TTC549 (cell line): ENCODE data around the gene RBM17.
"Not testable (repeated sequence)": the region's sequence is repeated elsewhere in the genome, so short reads cannot be mapped to it uniquely, and the experiment has no call there.

ENCODE experiments used
- FAIRE-seq: peaks from 2 replicates; lab custom pipeline; 2012; peaks lifted over from hg19 to GRCh38; lab: Jason Lieb, UNC

Gene RBM17

GRCh38 chr10:6112893-6113292 is 24.1 kb downstream of the RBM17 start:
- no peak for FAIRE-seq

GRCh38 chr10:6114299-6114698 is 25.5 kb downstream of the RBM17 start:
- FAIRE-seq = no peak

GRCh38 chr10:6114805-6115341 is 26.0 kb downstream of the RBM17 start:
- no peak for FAIRE-seq

GRCh38 chr10:6115411-6115810 is 26.6 kb downstream of the RBM17 start:
- no peak for FAIRE-seq

GRCh38 chr10:6115824-6116350 is 27.1 kb downstream of the RBM17 start:
- no peak for FAIRE-seq

GRCh38 chr10:6116806-6117205 is 28.0 kb downstream of the RBM17 start:
- no peak for FAIRE-seq

- no peak for FAIRE-seq
Measured at GRCh38 chr10:6117711-6118110, 28.9 kb downstream of the RBM17 start.

GRCh38 chr10:6119423-6119822 is 30.6 kb downstream of the RBM17 start:
- no peak for FAIRE-seq

- FAIRE-seq = no peak
Measured at GRCh38 chr10:6119962-6120361, 31.1 kb downstream of the RBM17 start.

GRCh38 chr10:6120691-6121090 is 31.9 kb downstream of the RBM17 start:
- FAIRE-seq = no peak

- no peak for FAIRE-seq
Measured at GRCh38 chr10:6121146-6121545, 32.3 kb downstream of the RBM17 start.

- no peak for FAIRE-seq
Measured at GRCh38 chr10:6123532-6123931, 34.7 kb downstream of the RBM17 start.

GRCh38 chr10:6124666-6125065 is 35.8 kb downstream of the RBM17 start:
- no peak for FAIRE-seq

- FAIRE-seq = not testable (repeated sequence)
Measured at GRCh38 chr10:6127461-6127860, 38.6 kb downstream of the RBM17 start.

- FAIRE-seq = no peak
Measured at GRCh38 chr10:6128087-6128486, 39.3 kb downstream of the RBM17 start.

- no peak for FAIRE-seq
Measured at GRCh38 chr10:6128591-6129251, 39.9 kb downstream of the RBM17 start.

GRCh38 chr10:6130848-6131470 is 42.1 kb downstream of the RBM17 start:
- FAIRE-seq = no peak

GRCh38 chr10:6133331-6134098 is 44.7 kb downstream of the RBM17 start:
- no peak for FAIRE-seq

GRCh38 chr10:6134099-6134823 is 45.4 kb downstream of the RBM17 start:
- FAIRE-seq = no peak

- FAIRE-seq = no peak
Measured at GRCh38 chr10:6135039-6135438, 46.2 kb downstream of the RBM17 start.

- no peak for FAIRE-seq
Measured at GRCh38 chr10:6135589-6136168, 46.8 kb downstream of the RBM17 start.
